ENCODE results near the gene SLC29A1. TPM values are rescaled to one million over a fixed set of nuclear protein-coding genes. Genes with fewer than 3 reads are reported as not detected.
A peak's percentile ranks its signal among the peaks of the same experiment; 100 is the strongest.

Gene SLC29A1
- total RNA-seq, 1 donor from 2014 or later = 12.8 TPM

DNA sequence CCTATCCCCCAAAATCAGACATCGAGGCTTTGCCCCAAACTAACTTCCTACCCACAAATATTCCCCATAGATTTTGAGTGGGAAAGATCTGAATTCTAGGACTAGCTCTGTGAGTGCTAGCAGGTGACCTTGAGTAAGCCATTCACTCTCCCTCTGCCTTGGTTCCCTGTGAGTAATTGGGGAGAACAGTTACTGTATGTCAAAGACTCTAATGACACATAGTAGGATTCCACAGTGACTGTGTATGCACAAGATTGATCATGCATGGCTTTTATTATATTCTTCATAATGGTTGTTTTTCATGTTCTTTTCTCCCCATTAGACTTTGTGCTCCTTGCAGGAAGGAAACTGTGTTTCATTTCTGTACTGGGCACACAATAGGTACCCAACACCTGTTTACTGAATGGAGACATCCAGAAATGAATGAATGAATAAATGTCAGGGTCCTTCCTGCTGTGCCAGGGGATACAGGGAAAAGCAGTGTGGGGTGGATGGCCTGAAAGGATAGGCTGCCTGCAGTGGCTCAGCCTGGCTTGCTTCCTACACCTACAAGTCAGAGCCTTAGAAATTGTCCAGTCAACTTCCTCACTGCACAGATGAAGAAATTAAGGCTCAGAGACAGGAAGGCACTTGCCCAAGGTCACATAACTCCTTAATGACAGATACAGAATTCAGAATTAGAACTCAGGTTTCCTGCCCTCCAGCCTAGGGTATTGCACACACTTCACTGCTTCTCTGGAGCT lies 46.0 kb downstream of the SLC29A1 start:
- ATAC-seq = no peak

DNA sequence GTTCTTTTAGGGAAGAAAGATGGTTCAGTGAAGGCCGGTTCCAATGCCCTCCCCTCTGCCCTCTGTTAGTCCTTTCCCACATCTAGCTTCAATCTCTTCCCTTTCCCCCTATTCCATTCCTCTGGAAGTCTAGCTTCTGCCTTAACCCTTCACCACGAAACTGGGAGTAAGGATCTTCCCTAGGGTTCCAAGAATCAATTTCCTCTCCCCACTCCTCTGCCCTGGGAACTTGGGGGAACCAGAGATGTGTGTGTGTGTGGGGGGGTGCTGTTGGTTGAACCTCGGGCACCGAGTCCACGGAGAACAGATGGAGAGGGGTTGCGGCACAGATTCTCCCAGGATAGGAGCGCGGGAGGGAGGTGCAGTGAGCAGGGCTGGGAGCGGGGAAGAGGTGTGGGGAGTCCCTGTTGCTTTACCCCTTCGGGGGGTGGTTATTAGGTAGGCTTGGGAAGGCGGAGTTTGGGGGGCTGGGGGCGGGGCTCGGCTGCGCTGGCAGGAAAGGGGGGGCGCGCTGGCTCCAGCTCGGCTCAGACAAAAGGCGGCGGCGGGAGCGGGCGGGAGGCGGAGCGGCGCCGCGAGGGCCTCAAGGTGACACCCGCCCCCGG lies 46.6 kb downstream of the SLC29A1 start, which contains the start of gene TMEM151B:
TMEM151B (plus strand) TSS at position 530 of the 605 bp plus-strand sequence. CDS start 293 bp downstream, outside the sequence.
- ATAC-seq = no peak

DNA sequence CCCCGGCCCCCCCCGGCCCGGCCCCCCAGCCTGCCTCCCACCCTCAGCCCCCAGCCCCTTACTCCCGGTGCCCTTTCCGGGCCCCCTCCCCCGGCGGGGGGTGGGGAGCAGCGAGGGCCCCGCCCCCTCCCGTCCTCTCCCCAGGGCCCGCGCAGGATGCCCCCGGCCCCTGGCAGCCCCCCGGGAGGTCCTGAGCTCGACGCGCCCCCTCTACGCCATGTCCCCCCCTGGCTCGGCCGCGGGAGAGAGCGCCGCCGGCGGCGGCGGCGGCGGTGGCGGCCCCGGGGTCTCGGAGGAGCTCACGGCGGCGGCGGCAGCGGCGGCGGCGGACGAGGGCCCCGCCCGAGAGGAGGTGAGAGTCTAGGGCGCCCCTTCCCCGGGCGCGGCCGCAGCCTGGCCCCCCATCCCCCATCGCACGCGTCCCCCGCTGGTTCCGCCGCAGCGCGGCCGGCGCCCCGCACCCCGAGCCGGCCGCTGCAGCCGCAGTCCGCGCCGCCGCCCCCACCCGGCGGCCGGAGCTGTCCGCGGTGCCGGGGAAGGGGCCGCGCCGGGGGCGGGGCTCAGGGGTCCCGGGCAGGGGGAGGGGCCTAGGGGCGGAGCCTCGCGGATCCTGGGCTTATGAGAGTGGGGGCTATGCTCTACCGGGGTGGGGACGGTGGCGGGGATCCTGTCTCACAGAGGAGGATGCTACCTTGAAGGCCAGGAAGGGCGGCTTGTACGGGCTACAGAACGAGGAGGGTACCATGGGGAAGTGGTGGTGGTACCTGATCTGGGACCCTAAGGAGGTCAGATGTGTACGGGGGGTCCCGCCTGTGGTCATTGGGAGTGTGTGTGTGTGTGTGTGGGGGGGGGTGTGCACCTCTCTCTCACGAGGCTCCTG lies 47.4 kb downstream of the SLC29A1 start:
- no peak for ATAC-seq

DNA sequence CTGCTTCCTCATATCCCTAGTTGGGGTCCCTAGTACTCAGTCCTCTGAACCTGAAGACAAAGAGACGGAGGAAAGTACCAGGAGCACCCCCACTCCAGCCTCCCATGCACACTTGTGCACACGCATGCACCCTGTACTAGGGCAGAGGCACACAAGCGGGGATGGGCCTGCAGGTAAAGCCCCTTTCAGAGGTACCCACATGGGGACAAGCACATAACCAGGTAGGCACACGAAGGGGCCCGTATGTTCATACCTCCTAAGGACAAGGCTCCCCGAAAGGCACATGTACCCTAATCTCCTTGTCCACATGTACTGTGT lies 48.0 kb downstream of the SLC29A1 start:
- no peak for ATAC-seq

DNA sequence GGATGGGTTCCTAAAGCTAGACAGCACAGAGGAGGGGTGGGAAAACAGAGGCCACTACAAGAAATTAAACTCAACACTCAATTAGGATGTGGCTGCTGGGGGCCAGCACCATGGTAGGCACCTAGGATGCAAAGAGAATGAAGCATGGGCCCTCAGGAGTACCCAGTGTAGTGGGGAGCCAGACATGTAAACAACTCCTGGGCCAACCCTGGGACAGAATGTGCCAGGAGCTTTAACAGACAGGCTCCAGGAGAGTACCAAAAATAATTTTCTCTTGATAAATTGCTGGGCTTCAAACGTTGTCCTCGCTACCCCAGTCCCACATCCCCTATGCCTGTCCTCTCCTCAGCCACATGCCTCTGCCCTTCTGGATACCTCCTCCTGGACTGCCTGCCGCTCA lies 48.5 kb downstream of the SLC29A1 start:
- ATAC-seq = no peak

DNA sequence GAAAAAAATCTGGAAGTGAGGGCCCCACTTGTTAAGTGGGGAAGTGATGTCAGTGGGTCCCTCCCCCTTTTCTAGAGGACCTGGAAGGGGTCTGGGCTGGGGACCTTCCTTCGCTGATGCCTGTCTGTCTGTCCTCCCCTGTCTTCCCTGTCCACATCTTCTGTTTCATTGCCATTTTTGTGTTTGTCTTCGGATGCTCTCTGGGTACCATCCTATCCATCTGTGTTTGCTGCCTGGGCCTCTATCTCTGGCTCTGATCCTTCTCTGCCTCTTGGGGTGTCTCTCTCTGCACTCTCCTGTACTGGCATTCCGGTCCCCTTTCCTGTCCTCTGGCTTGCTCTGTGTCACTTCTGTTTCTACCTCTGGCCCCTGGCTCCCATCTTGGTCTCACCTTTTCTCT lies 49.1 kb downstream of the SLC29A1 start:
- ATAC-seq = no peak

GRCh38 chr6:44272999-44273566 lies 49.7 kb downstream of the SLC29A1 start:
- no peak for ATAC-seq

GRCh38 chr6:44273617-44274016 lies 50.2 kb downstream of the SLC29A1 start:
- ATAC-seq = no peak

DNA sequence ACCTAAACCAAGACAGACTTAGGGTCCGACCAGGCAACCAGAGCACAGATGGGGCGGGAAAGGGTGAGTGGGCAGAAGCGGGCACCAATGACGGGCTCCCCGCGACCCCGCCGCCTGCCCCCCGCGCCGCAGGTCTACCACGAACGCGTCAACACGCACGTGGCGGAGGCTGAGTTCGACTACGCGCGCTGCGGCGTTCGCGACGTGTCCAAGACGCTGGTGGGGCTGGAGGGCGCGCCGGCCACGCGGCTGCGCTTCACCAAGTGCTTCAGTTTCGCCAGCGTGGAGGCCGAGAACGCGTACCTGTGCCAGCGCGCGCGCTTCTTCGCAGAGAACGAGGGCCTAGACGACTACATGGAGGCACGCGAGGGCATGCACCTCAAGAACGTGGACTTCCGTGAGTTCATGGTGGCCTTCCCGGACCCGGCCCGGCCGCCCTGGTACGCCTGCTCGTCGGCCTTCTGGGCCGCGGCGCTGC lies 51.9 kb downstream of the SLC29A1 start:
- no peak for ATAC-seq

DNA sequence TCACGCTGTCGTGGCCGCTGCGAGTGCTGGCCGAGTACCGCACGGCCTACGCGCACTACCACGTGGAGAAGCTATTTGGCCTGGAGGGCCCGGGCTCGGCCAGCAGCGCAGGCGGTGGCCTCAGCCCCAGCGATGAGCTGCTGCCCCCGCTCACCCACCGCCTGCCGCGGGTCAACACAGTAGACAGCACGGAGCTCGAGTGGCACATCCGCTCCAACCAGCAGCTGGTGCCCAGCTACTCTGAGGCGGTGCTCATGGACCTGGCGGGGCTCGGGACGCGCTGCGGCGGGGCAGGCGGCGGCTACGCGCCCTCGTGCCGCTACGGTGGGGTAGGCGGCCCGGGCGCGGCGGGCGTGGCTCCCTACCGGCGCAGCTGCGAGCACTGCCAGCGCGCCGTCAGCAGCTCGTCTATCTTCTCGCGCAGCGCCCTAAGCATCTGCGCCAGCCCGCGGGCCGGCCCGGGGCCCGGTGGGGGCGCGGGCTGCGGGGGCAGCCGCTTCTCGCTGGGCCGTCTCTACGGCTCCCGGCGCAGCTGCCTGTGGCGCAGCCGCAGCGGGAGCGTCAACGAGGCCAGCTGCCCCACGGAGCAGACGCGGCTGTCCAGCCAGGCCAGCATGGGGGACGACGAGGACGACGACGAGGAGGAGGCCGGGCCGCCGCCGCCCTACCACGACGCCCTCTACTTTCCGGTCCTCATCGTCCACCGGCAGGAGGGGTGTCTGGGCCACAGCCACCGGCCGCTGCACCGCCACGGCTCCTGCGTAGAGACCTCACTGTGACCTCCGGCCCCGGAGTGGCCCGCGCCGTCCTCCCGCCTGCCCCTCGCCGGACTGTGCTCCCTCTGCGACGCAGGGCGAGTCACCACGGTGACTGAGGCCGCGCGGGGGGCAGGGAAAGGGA lies 52.6 kb downstream of the SLC29A1 start:
- peak; percentile 48 for ATAC-seq

- ATAC-seq = no peak
Measured at GRCh38 chr6:44276667-44277640, 53.6 kb downstream of the SLC29A1 start.

- no peak for ATAC-seq
Measured at GRCh38 chr6:44277763-44278162, 54.4 kb downstream of the SLC29A1 start.

GRCh38 chr6:44278315-44278714 lies 54.9 kb downstream of the SLC29A1 start:
- no peak for ATAC-seq

DNA sequence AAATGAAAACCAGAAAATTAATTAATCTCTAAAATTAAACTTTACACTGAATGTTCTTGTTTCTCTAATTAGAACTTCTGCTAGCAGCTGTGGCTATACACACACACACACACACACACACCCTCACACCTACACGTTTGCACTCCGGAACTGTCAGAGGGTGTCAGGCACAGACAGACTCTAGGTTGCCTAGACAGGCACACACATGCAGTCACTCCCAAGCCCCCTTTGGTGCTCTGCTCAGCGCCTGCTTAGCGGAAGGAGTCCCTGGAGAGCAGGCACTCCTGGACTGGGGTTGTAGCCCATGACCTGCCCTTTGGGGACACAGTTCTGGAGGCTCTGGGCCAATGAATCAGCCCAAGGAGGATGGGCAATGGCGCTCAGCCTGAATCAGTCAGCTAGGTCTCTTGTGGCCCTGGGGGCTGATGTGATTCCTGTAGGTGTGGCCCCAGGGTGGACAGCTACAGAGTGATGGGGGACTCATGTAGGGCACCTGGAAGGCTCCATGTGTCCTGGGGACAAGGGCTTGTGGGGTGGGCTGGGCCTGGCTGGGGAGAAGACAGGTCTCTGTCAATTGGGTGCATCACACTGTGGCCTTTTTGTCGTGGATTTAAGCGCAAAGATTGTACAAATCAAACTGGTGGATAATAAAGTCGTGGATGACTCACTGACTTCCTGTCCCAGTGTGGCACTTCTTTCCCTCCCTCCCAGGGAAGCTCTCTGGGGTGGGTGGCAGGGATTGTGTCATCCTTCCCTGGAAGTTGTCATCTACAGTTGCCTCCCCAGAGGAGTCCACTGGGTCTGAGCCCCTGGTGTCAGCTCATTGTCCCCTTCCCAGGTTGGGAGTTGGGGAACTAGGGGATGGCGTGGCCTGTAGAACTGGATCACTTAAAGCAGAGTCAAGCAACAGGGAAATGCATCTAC lies 55.6 kb downstream of the SLC29A1 start:
- ATAC-seq = no peak

Other genes starting within 250 kb of the SLC29A1 start
- 47.4 TPM for gene MRPL14, start 96.1 kb upstream of the SLC29A1 start, total RNA-seq
- 42.4 TPM for gene TMEM63B, start 96.0 kb upstream of the SLC29A1 start, total RNA-seq
- gene CAPN11, start 64.8 kb upstream of the SLC29A1 start, total RNA-seq = 0.12 TPM
- 0.44 TPM for gene MYMX, start 6.7 kb upstream of the SLC29A1 start, total RNA-seq
- 412 TPM for gene HSP90AB1, start 23.5 kb downstream of the SLC29A1 start, total RNA-seq
- gene SLC35B2, start 33.9 kb downstream of the SLC29A1 start, total RNA-seq = 15.7 TPM
- gene NFKBIE, start 42.0 kb downstream of the SLC29A1 start, total RNA-seq = 2.8 TPM
- gene TMEM151B, start 46.9 kb downstream of the SLC29A1 start, total RNA-seq = not detected
- gene AARS2, start 89.8 kb downstream of the SLC29A1 start, total RNA-seq = 9.1 TPM
- not detected for gene SPATS1, start 119.1 kb downstream of the SLC29A1 start, total RNA-seq
- gene CDC5L, start 164.1 kb downstream of the SLC29A1 start, total RNA-seq = 9.9 TPM

Measured in esophagus mucosa (tissue), 1 donor.